Measurements from ENCODE around the gene SETD5.

DNA sequence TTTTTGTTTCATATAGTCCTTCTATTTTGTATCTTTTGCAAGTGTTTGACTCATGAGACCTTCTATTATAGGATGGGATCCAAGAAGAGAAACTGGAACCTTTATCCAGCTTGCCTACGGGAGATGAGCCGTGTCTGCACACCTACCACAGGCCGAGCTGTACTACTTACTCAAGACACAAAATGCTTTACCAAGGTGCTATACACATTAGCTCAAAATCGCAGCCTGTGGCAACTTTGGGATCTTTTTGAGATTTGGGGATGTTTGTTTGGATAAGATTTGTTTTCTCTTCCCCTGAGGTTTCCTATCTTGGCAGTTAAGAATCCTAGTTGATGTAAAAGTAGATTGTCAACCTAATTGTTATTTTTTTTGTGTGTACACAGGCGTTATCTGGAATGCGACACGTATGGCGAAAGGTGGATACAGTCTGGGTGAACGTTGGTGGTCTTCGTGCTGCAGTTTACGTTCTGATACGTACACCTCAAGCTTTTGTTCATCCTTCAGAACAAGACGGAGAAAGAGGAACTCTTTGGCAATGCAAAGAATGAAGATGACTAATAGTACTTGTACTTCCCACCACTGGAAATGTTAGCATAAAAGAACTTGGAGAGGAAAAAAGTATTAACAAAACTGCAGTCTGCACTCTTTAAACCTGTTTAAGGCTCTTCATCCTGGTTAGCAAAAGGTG lies 13.1 kb upstream of the SETD5 start:
- TF ChIP-seq POLR2A (IDR thresholded peaks at IDR 0.05) = no peak
- TF ChIP-seq, protein P1, sequence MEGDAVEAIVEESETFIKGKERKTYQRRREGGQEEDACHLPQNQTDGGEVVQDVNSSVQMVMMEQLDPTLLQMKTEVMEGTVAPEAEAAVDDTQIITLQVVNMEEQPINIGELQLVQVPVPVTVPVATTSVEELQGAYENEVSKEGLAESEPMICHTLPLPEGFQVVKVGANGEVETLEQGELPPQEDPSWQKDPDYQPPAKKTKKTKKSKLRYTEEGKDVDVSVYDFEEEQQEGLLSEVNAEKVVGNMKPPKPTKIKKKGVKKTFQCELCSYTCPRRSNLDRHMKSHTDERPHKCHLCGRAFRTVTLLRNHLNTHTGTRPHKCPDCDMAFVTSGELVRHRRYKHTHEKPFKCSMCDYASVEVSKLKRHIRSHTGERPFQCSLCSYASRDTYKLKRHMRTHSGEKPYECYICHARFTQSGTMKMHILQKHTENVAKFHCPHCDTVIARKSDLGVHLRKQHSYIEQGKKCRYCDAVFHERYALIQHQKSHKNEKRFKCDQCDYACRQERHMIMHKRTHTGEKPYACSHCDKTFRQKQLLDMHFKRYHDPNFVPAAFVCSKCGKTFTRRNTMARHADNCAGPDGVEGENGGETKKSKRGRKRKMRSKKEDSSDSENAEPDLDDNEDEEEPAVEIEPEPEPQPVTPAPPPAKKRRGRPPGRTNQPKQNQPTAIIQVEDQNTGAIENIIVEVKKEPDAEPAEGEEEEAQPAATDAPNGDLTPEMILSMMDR (IDR thresholded peaks at IDR 0.05) = no peak
